PC-3 (cell line): Measurements from ENCODE around the gene C6. TPM values are rescaled to one million over a fixed set of nuclear protein-coding genes. Genes with fewer than 3 reads are reported as not detected.
"Not testable (repeated sequence)": the region's sequence is repeated elsewhere in the genome, so short reads cannot be mapped to it uniquely, and the experiment has no call there.

Experiments
- ATAC-seq: fragments of 200-7000 bp; cut with Tn5 transposase; 2 replicates; pipeline ENCODE4 v1.9.1; 2020; ENCODE audit warnings: mild to moderate bottlenecking, moderate library complexity
- BruUV-seq: library from RNA; stranded (reverse); fragments of 400-500 nt; replicated peaks from 2 replicates; lab custom pipeline; 2021; lab: Mats Ljungman, UMichigan
- CTCF ChIA-PET: fragments of 300-600 bp; sonication (Branson Sonifier 250); formaldehyde crosslinking; loops from one replicate; lab custom pipeline; 2022; ENCODE audit warnings: antibody characterized with exemption; lab: Charles Lee
- POLR2A ChIA-PET: fragments of 300-600 bp; sonication (Branson Sonifier 250); formaldehyde crosslinking; loops from one replicate; lab custom pipeline; 2022; ENCODE audit warnings: antibody characterized with exemption; ENCODE audit not compliant: unreplicated experiment; lab: Charles Lee
- DNase-seq: peaks from one replicate; pipeline ENCODE4 v3.0.0-alpha.2; 2015
- H2AFZ ChIP-seq: fragments of 300-600 bp; sonication (generic); 2 replicates; pipeline ENCODE4 v1.6.0; 2016; ENCODE audit warnings: antibody characterized with exemption, low read length
- H3F3A ChIP-seq: fragments of 300-600 bp; sonication (generic); one replicate; pipeline ENCODE4 v1.6.0; 2017; ENCODE audit warnings: antibody characterized with exemption, low read length, control low read depth, mild to moderate bottlenecking; ENCODE audit not compliant: unreplicated experiment
- H3K27ac ChIP-seq: fragments of 300-600 bp; sonication (generic); 2 replicates; pipeline ENCODE4 v1.5.1; 2016; ENCODE audit warnings: mild to moderate bottlenecking, low read length
- H3K27me3 ChIP-seq: fragments of 300-600 bp; sonication (generic); 2 replicates; pipeline ENCODE4 v1.6.1; 2016; ENCODE audit warnings: low read length, mixed read lengths
- H3K36me3 ChIP-seq: fragments of 300-600 bp; sonication (generic); 2 replicates; pipeline ENCODE4 v1.6.1; 2016; ENCODE audit warnings: low read depth, mixed run types, low read length, mixed read lengths
- H3K4me1 ChIP-seq: fragments of 300-600 bp; sonication (generic); 2 replicates; pipeline ENCODE4 v1.5.1; 2016; ENCODE audit warnings: low read length; ENCODE audit not compliant: insufficient read depth
- H3K4me2 ChIP-seq: fragments of 300-600 bp; sonication (generic); 2 replicates; pipeline ENCODE4 v1.6.0; 2016; ENCODE audit warnings: low read length
- H3K4me3 ChIP-seq: fragments of 300-600 bp; sonication (generic); 2 replicates; pipeline ENCODE4 v1.5.1; 2016; ENCODE audit warnings: mild to moderate bottlenecking, low read length, mixed read lengths
- H3K79me2 ChIP-seq: fragments of 300-600 bp; sonication (generic); 2 replicates; pipeline ENCODE4 v1.6.1; 2017; ENCODE audit warnings: low read length, mixed read lengths
- H3K9ac ChIP-seq: fragments of 300-600 bp; sonication (generic); 2 replicates; pipeline ENCODE4 v1.6.0; 2016; ENCODE audit warnings: mild to moderate bottlenecking, low read length
- H3K9me2 ChIP-seq: fragments of 300-600 bp; sonication (generic); replicated peaks from 2 replicates; pipeline ENCODE4 v1.6.1; 2016; ENCODE audit warnings: mixed run types, low read length, mixed read lengths
- H3K9me3 ChIP-seq: fragments of 300-600 bp; sonication (generic); 2 replicates; pipeline ENCODE4 v1.6.1; 2016; ENCODE audit warnings: low read length, mixed read lengths
- H4K20me1 ChIP-seq: fragments of 300-600 bp; sonication (generic); 2 replicates; pipeline ENCODE4 v1.6.1; 2016; ENCODE audit warnings: low read length, mixed read lengths
- EZH2 ChIP-seq: fragments of 300-600 bp; sonication (generic); IDR thresholded peaks from one replicate; pipeline ENCODE4 v1.6.1; 2017; ENCODE audit warnings: antibody characterized with exemption, mild to moderate bottlenecking, low read length; ENCODE audit not compliant: unreplicated experiment
- EZH2phosphoT487 ChIP-seq: fragments of 300-600 bp; sonication (generic); IDR thresholded peaks from 2 replicates; pipeline ENCODE4 v1.6.1; 2018; ENCODE audit warnings: mild to moderate bottlenecking, antibody characterized with exemption, low read length, borderline replicate concordance
- intact Hi-C: fragments of 100-400 bp; cut with micrococcal nuclease; formaldehyde crosslinking; loops from 2 replicates; pipeline ENCODE4 v1.9.0; 2023
- total RNA-seq: library from RNA; depleted of rRNA; stranded (reverse); fragments of >200 nt; gene quantifications from 2 replicates; pipeline ENCODE4 v1.2.3, GENCODE V29; 2014
- TF ChIP-seq, protein P1 (sequence below): fragments of 300-600 bp; sonication (generic); conservative IDR thresholded peaks from 2 replicates; pipeline ENCODE4 v1.5.1; 2017; ENCODE audit warnings: antibody characterized with exemption, low read depth, mild to moderate bottlenecking, low read length

Gene C6
- total RNA-seq, 1 experiment from 2014 or later = not detected

DNA sequence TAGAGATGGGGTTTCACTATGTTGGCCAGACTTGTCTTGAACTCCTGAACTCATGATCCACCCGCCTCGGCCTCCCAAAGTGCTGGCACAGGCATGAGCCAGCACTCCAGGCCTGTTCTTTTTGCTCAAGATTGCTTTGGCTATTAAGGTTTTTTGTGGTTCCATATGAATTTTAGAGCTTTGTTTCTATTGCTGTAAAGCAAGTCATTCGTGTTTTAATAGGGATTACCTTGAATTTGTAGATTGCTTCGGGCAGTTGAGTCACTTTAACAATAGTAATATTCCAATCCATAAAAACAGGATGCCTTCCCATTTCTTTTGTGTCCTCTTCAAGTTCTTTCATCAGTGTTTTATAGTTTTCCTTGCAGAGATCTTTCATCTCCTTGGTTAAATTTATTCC lies 22.1 kb downstream of the C6 start:
- no peak overlapping the region for H3K27ac ChIP-seq
- no peaks in the 10 kb centered on the region for H3K9me3 ChIP-seq
- H2AFZ ChIP-seq = no peak overlapping the region
- ChIA-PET CTCF (interaction anchor here (0.6 kb wide), 1 partner anchor 287 kb away, joined by 3 read pairs; no protein-coding TSS in a partner anchor), POLR2A (interaction anchor here (0.6 to 0.7 kb wide), 2 partner anchors 12 to 318 kb away, joined by 6 to 10 read pairs; no protein-coding TSS in a partner anchor)
- peak; percentile 88 for DNase-seq
- intact Hi-C loops = loop anchor here (1.0 to 5.0 kb wide), 3 partner anchors 34 to 289 kb away; no protein-coding TSS in a partner anchor
- no peak overlapping the region for H3K9ac ChIP-seq
- peak; percentile 83 for ATAC-seq
- H3K4me2 ChIP-seq = no peak overlapping the region
- no peak overlapping the region for H3K4me3 ChIP-seq
- H4K20me1 ChIP-seq = no peaks in the 10 kb centered on the region
- no TSS peak for BruUV-seq
- no peaks in the 10 kb centered on the region for H3K79me2 ChIP-seq
- TF ChIP-seq EZH2phosphoT487 (no peak), EZH2 (no peak)
- TF ChIP-seq, protein P1, sequence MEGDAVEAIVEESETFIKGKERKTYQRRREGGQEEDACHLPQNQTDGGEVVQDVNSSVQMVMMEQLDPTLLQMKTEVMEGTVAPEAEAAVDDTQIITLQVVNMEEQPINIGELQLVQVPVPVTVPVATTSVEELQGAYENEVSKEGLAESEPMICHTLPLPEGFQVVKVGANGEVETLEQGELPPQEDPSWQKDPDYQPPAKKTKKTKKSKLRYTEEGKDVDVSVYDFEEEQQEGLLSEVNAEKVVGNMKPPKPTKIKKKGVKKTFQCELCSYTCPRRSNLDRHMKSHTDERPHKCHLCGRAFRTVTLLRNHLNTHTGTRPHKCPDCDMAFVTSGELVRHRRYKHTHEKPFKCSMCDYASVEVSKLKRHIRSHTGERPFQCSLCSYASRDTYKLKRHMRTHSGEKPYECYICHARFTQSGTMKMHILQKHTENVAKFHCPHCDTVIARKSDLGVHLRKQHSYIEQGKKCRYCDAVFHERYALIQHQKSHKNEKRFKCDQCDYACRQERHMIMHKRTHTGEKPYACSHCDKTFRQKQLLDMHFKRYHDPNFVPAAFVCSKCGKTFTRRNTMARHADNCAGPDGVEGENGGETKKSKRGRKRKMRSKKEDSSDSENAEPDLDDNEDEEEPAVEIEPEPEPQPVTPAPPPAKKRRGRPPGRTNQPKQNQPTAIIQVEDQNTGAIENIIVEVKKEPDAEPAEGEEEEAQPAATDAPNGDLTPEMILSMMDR = no peak
- no peaks in the 10 kb centered on the region for H3F3A ChIP-seq
- peaks cover 24% of the 10 kb centered on the region for H3K4me1 ChIP-seq
- no peaks in the 10 kb centered on the region; the same call in 1 of the 2 replicates for H3K9me2 ChIP-seq
- H3K36me3 ChIP-seq = no peaks in the 10 kb centered on the region
- H3K27me3 ChIP-seq = no peaks in the 10 kb centered on the region

DNA sequence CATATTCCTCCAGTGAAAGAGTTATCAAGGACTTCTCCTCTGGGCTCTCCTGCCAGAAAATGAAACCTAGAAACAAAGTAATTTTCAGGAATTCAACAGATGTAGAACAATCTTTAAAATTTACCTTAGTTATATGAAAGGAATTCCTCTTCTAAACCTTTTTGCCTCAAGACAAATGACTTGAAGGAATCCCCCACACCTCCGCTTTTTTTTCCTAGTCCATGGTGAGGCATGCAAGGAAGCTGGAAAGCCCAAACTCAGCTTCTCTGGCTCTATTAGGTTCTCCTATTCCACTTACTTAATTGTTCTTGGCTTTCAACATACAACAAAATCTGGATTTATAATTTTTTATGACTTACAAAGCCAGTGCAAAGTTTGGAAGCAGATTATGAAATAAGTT lies 27.2 kb downstream of the C6 start:
- Histone ChIP-seq H4K20me1 (no peaks in the 10 kb centered on the region), H2AFZ (no peak overlapping the region), H3K9me3 (no peaks in the 10 kb centered on the region), H3K9me2 (no peaks in the 10 kb centered on the region; the same call in 1 of the 2 replicates), H3K27ac (no peak overlapping the region), H3K36me3 (no peaks in the 10 kb centered on the region), H3F3A (no peaks in the 10 kb centered on the region), H3K4me3 (no peak overlapping the region), H3K79me2 (no peaks in the 10 kb centered on the region), H3K4me1 (no peaks in the 10 kb centered on the region), H3K4me2 (no peak overlapping the region), H3K27me3 (no peaks in the 10 kb centered on the region), H3K9ac (no peak overlapping the region)
- intact Hi-C loops = loop anchor here (5.0 kb wide), 1 partner anchor 46 kb away; no protein-coding TSS in a partner anchor
- TF ChIP-seq, protein P1 = no peak
- no peak for TF ChIP-seq EZH2phosphoT487
- TF ChIP-seq EZH2 = no peak
- ChIA-PET POLR2A (interaction anchor here (0.6 kb wide), 1 partner anchor 108 kb away, joined by 5 read pairs; no protein-coding TSS in a partner anchor), CTCF (no interaction called here)
- no TSS peak for BruUV-seq
- DNase-seq (no peak), ATAC-seq (no peak)

DNA sequence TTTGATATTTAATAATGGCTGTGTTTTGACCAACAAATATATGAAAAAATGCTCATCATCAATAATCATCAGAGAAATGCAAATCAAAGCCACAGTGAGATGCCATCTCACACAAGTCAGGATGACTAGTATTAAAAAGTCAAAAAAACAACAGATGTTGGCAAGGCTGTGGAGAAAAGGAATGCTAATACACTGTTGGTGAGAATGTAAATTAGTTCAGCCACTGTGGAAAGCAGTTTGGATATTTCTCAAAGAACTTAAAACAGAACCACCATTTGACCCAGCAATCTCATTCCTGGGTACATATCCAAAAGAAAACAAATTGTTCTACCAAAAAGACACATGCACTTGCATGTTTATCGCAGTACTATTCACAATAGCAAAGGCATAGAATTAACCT lies 30.0 kb downstream of the C6 start:
- CTCF ChIA-PET, H3K9me3 ChIP-seq, BruUV-seq, DNase-seq, H3K27me3 ChIP-seq, H3K9me2 ChIP-seq, H3F3A ChIP-seq, H4K20me1 ChIP-seq, ATAC-seq, H3K27ac ChIP-seq, POLR2A ChIA-PET, H3K36me3 ChIP-seq, H3K4me1 ChIP-seq, H3K9ac ChIP-seq, H3K79me2 ChIP-seq, H3K4me2 ChIP-seq, intact Hi-C loops, H2AFZ ChIP-seq, H3K4me3 ChIP-seq: not testable (repeated sequence)
